Naive thymus-derived CD4-positive, alpha-beta T cell (primary cell): ENCODE results near the gene LEF1. TPM values are rescaled to one million over a fixed set of nuclear protein-coding genes. Genes with fewer than 3 reads are reported as not detected.

Experiments used
- ATAC-seq: fragments of 150-1000 bp; cut with Tn5 transposase; 2 replicates; pipeline ENCODE4 v1.10.0; 2021; ENCODE audit warnings: mild to moderate bottlenecking, moderate library complexity
- CTCF ChIA-PET: fragments of 350-600 bp; sonication (Branson Sonifier 250); formaldehyde crosslinking; loops from one replicate; lab custom pipeline; 2021; ENCODE audit warnings: antibody characterized with exemption; lab: Charles Lee
- POLR2A ChIA-PET: fragments of 350-600 bp; sonication (Branson Sonifier 250); formaldehyde crosslinking; loops from one replicate; lab custom pipeline; 2021; ENCODE audit warnings: antibody characterized with exemption, inconsistent platforms; lab: Charles Lee
- DNase-seq, 9 donors: peaks; one replicate each; pipeline versions ENCODE4 v3.0.0 to v3.0.0-alpha.2; 2020 to 2022; ENCODE audit warnings: mixed read lengths in 1 of 9
- H3K27ac ChIP-seq: one replicate; pipeline ENCODE4 v1.7.0; 2013; ENCODE audit warnings: mild to moderate bottlenecking, low read depth, low read length, moderate library complexity
- H3K27me3 ChIP-seq, 2 donors: one replicate each; pipeline ENCODE4 v1.7.0; 2013; ENCODE audit warnings: low read length in 2 of 2, mild to moderate bottlenecking in 2 of 2, moderate library complexity in 2 of 2; ENCODE audit not compliant: control insufficient read depth in 2 of 2, insufficient read depth in 2 of 2
- H3K36me3 ChIP-seq, 3 experiments: 1 replicate in 2 of 3; 2 replicates in 1 of 3; pipeline ENCODE4 v1.7.0; 2013; ENCODE audit warnings: low read length in 3 of 3, mild to moderate bottlenecking in 3 of 3, moderate library complexity in 1 of 3; ENCODE audit not compliant: insufficient read depth in 3 of 3, control insufficient read depth in 2 of 3
- H3K4me1 ChIP-seq, 2 donors: one replicate each; pipeline ENCODE4 v1.7.0; 2013; ENCODE audit warnings: low read length in 2 of 2, mild to moderate bottlenecking in 2 of 2, moderate library complexity in 1 of 2; ENCODE audit not compliant: control insufficient read depth in 2 of 2, insufficient read depth in 2 of 2
- H3K4me3 ChIP-seq: 2 replicates; pipeline ENCODE4 v1.7.0; 2013; ENCODE audit warnings: mild to moderate bottlenecking, low read length
- H3K9me3 ChIP-seq, 3 experiments: 1 replicate in 2 of 3; 2 replicates in 1 of 3; pipeline ENCODE4 v1.7.0; 2013; ENCODE audit warnings: low read length in 3 of 3; ENCODE audit not compliant: control insufficient read depth in 2 of 3
- H3K27ac Mint-ChIP-seq, 9 donors: one replicate each; pipeline ENCODE4 v1.8.0; 2020 to 2022; ENCODE audit warnings: mixed read lengths in 9 of 9, mild to moderate bottlenecking in 8 of 9, moderate library complexity in 5 of 9, inconsistent platforms in 2 of 9
- H3K27me3 Mint-ChIP-seq, 5 donors: one replicate each; pipeline ENCODE4 v1.8.0; 2021 to 2022; ENCODE audit warnings: mixed read lengths in 5 of 5, mild to moderate bottlenecking in 1 of 5
- H3K36me3 Mint-ChIP-seq, 5 donors: one replicate each; pipeline ENCODE4 v1.8.0; 2020 to 2022; ENCODE audit warnings: mixed read lengths in 5 of 5, mild to moderate bottlenecking in 3 of 5, inconsistent platforms in 1 of 5
- H3K4me1 Mint-ChIP-seq, 7 donors: one replicate each; pipeline ENCODE4 v1.8.0; 2020 to 2022; ENCODE audit warnings: mixed read lengths in 7 of 7, mild to moderate bottlenecking in 3 of 7, inconsistent platforms in 1 of 7
- H3K4me3 Mint-ChIP-seq, 10 donors: one replicate each; pipeline ENCODE4 v1.8.0; 2020 to 2022; ENCODE audit warnings: mild to moderate bottlenecking in 10 of 10, mixed read lengths in 10 of 10, moderate library complexity in 6 of 10, inconsistent platforms in 2 of 10
- H3K9me3 Mint-ChIP-seq, 11 donors: one replicate each; pipeline ENCODE4 v1.8.0; 2020 to 2022; ENCODE audit warnings: mixed read lengths in 11 of 11, mild to moderate bottlenecking in 4 of 11, inconsistent platforms in 1 of 11, moderate library complexity in 1 of 11
- intact Hi-C, 2 donors: fragments of 100-400 bp; cut with micrococcal nuclease; formaldehyde crosslinking; loops; one replicate each; pipeline ENCODE4 v1.15.1; 2023
- polyA plus RNA-seq, 2 donors: library from polyadenylated mRNA; unstranded; fragments of 300-500 nt; fragmentation: Illumina TruSeq; gene quantifications; one replicate each; pipeline ENCODE4 v1.2.3, GENCODE V29; 2021
- total RNA-seq, 6 experiments: library from RNA in 5 of 6; stranded (reverse) in 5 of 6; gene quantifications; 1 replicate in 5 of 6; 2 replicates in 1 of 6; pipeline ENCODE4 v1.2.3 and lab custom pipeline; 2021 to 2026

The LEF1 gene
- total and polyA plus RNA-seq, 7 experiments from 2014 or later, result 270 to 928 (median 674) TPM

GRCh38 chr4:108055787-108056186, 112.9 kb downstream of the LEF1 start:
- H3K27ac ChIP-seq, result peak overlapping the region; percentile 66
- Mint-ChIP-seq H3K4me3 (peak overlapping the region in 5 of 10 donors; percentile 28 to 84 (median 46)), H3K27ac (peak overlapping the region; percentile 1 to 99 (median 92)), H3K27me3 (no peaks in the 10 kb centered on the region), H3K9me3 (peaks cover 0 to 14% (median 0%) of the 10 kb centered on the region in 11 donors), H3K4me1 (peaks cover 45 to 100% (median 95%) of the 10 kb centered on the region in 7 donors), H3K36me3 (peaks cover 18 to 58% (median 39%) of the 10 kb centered on the region in 5 donors)
- no peaks in the 10 kb centered on the region for H3K27me3 ChIP-seq
- intact Hi-C loops, result loop anchor here in 1 of 2 donors (2.0 kb wide), 2 partner anchors 15 to 53 kb away; no protein-coding TSS in a partner anchor
- H3K4me3 ChIP-seq, result no peak overlapping the region
- H3K36me3 ChIP-seq, result peaks cover 10 to 78% (median 29%) of the 10 kb centered on the region in 3 experiments
- H3K4me1 ChIP-seq, result peaks cover 4 to 87% of the 10 kb centered on the region in 2 donors
- CTCF ChIA-PET, result interaction anchor here (1.0 kb wide), 1 partner anchor 71 kb away, joined by 3 read pairs; no protein-coding TSS in a partner anchor
- DNase-seq (no peak), ATAC-seq (no peak)
- POLR2A ChIA-PET, result interaction anchor here (1.0 to 5.7 kb wide), 8 partner anchors 9 to 118 kb away, joined by 3 to 55 read pairs (median 4); no protein-coding TSS in a partner anchor
- no peaks in the 10 kb centered on the region for H3K9me3 ChIP-seq

- intact Hi-C loops, result loop anchor here in 1 of 2 donors (1.0 to 2.0 kb wide), 4 partner anchors 9 to 55 kb away; no protein-coding TSS in a partner anchor
- H3K27ac Mint-ChIP-seq, result peak overlapping the region; percentile 80 to 99 (median 93)
- peak; percentile 66 for ATAC-seq
- H3K4me3 ChIP-seq, result no peak overlapping the region
- H3K27me3 ChIP-seq, result no peaks in the 10 kb centered on the region
- H3K4me1 ChIP-seq, result peaks cover 15 to 85% of the 10 kb centered on the region in 2 donors
- peak in 6 of 9 donors; percentile 55 to 70 (median 64) for DNase-seq
- ChIA-PET CTCF (interaction anchor here (0.9 to 3.5 kb wide), 11 partner anchors 10 to 519 kb away, joined by 3 to 21 read pairs (median 4); no protein-coding TSS in a partner anchor), POLR2A (interaction anchor here (0.6 to 5.7 kb wide), 17 partner anchors 9 to 527 kb away, joined by 3 to 55 read pairs (median 4); no protein-coding TSS in a partner anchor)
- peaks cover 9 to 55% (median 44%) of the 10 kb centered on the region in 5 donors for H3K36me3 Mint-ChIP-seq
- no peaks in the 10 kb centered on the region for H3K9me3 ChIP-seq
- H3K36me3 ChIP-seq, result peaks cover 6 to 65% (median 23%) of the 10 kb centered on the region in 3 experiments
- H3K4me1 Mint-ChIP-seq, result peaks cover 60 to 100% (median 94%) of the 10 kb centered on the region in 7 donors
- H3K27ac ChIP-seq, result peak overlapping the region; percentile 66
- H3K9me3 Mint-ChIP-seq, result peaks cover 0 to 9% (median 0%) of the 10 kb centered on the region in 11 donors
- no peaks in the 10 kb centered on the region for H3K27me3 Mint-ChIP-seq
- H3K4me3 Mint-ChIP-seq, result peak overlapping the region; percentile 11 to 84 (median 54)
These were observed 114.6 kb downstream of the LEF1 start for GRCh38 chr4:108054025-108054638.

- intact Hi-C loops, result loop anchor here in 1 of 2 donors (1.0 kb wide), 1 partner anchor 11 kb away; no protein-coding TSS in a partner anchor
- Mint-ChIP-seq H3K4me1 (peaks cover 56 to 100% (median 94%) of the 10 kb centered on the region in 7 donors), H3K27me3 (no peaks in the 10 kb centered on the region), H3K27ac (peak overlapping the region; percentile 82 to 99 (median 93)), H3K4me3 (peak overlapping the region; percentile 36 to 84 (median 54)), H3K36me3 (peaks cover 14 to 63% (median 49%) of the 10 kb centered on the region in 5 donors), H3K9me3 (peaks cover 0 to 10% (median 0%) of the 10 kb centered on the region in 11 donors)
- no peak for DNase-seq
- Histone ChIP-seq H3K4me3 (no peak overlapping the region), H3K36me3 (peaks cover 6 to 65% (median 30%) of the 10 kb centered on the region in 3 experiments), H3K4me1 (peaks cover 15 to 82% of the 10 kb centered on the region in 2 donors), H3K27me3 (no peaks in the 10 kb centered on the region), H3K27ac (peak overlapping the region; percentile 66), H3K9me3 (no peaks in the 10 kb centered on the region)
- CTCF ChIA-PET, result interaction anchor here (1.0 to 3.5 kb wide), 7 partner anchors 9 to 520 kb away, joined by 3 to 21 read pairs (median 3); no protein-coding TSS in a partner anchor
- ATAC-seq, result no peak
- POLR2A ChIA-PET, result interaction anchor here (0.6 to 5.7 kb wide), 16 partner anchors 12 to 447 kb away, joined by 3 to 55 read pairs (median 4); no protein-coding TSS in a partner anchor
These were observed 115.5 kb downstream of the LEF1 start for GRCh38 chr4:108053251-108053711.

GRCh38 chr4:108052558-108053120, 116.1 kb downstream of the LEF1 start:
- CTCF ChIA-PET, result interaction anchor here (0.7 to 3.5 kb wide), 7 partner anchors 8 to 480 kb away, joined by 3 to 21 read pairs (median 4); no protein-coding TSS in a partner anchor
- peaks cover 6 to 71% (median 33%) of the 10 kb centered on the region in 3 experiments for H3K36me3 ChIP-seq
- Mint-ChIP-seq H3K4me1 (peaks cover 55 to 99% (median 93%) of the 10 kb centered on the region in 7 donors), H3K27ac (peak overlapping the region; percentile 82 to 99 (median 95)), H3K4me3 (peak overlapping the region; percentile 37 to 84 (median 52)), H3K9me3 (peaks cover 0 to 11% (median 0%) of the 10 kb centered on the region in 11 donors), H3K36me3 (peaks cover 14 to 67% (median 53%) of the 10 kb centered on the region in 5 donors), H3K27me3 (no peaks in the 10 kb centered on the region)
- H3K4me1 ChIP-seq, result peaks cover 15 to 83% of the 10 kb centered on the region in 2 donors
- no peak for DNase-seq
- POLR2A ChIA-PET, result interaction anchor here (0.8 to 5.7 kb wide), 13 partner anchors 10 to 108 kb away, joined by 3 to 55 read pairs (median 9); no protein-coding TSS in a partner anchor
- H3K27me3 ChIP-seq, result no peaks in the 10 kb centered on the region
- ATAC-seq, result no peak
- intact Hi-C loops, result loop anchor here in 1 of 2 donors (1.0 kb wide), 1 partner anchor 12 kb away; no protein-coding TSS in a partner anchor
- peak overlapping the region; percentile 66 for H3K27ac ChIP-seq
- no peaks in the 10 kb centered on the region for H3K9me3 ChIP-seq
- no peak overlapping the region for H3K4me3 ChIP-seq

GRCh38 chr4:108051343-108051742, 117.4 kb downstream of the LEF1 start:
- CTCF ChIA-PET, result interaction anchor here (0.5 to 1.1 kb wide), 3 partner anchors 9 to 112 kb away, joined by 3 to 4 read pairs (median 4); no protein-coding TSS in a partner anchor
- Histone ChIP-seq H3K9me3 (no peaks in the 10 kb centered on the region), H3K4me1 (peaks cover 15 to 76% of the 10 kb centered on the region in 2 donors), H3K27me3 (no peaks in the 10 kb centered on the region), H3K27ac (peak overlapping the region; percentile 66), H3K36me3 (peaks cover 6 to 72% (median 36%) of the 10 kb centered on the region in 3 experiments), H3K4me3 (no peak overlapping the region)
- Mint-ChIP-seq H3K4me1 (peaks cover 50 to 97% (median 88%) of the 10 kb centered on the region in 7 donors), H3K27me3 (no peaks in the 10 kb centered on the region), H3K36me3 (peaks cover 14 to 75% (median 54%) of the 10 kb centered on the region in 5 donors), H3K27ac (peak overlapping the region; percentile 91 to 99 (median 97)), H3K4me3 (peak overlapping the region in 8 of 10 donors; percentile 25 to 90 (median 81)), H3K9me3 (peaks cover 0 to 9% (median 0%) of the 10 kb centered on the region in 11 donors)
- ATAC-seq (no peak), DNase-seq (peak in 3 of 9 donors; percentile 10 to 44 (median 28))
- POLR2A ChIA-PET, result interaction anchor here (1.3 to 5.7 kb wide), 3 partner anchors 14 to 94 kb away, joined by 4 to 55 read pairs (median 9); no protein-coding TSS in a partner anchor
- intact Hi-C loops, result loop anchor here in 1 of 2 donors (2.0 kb wide), 1 partner anchor 65 kb away; no protein-coding TSS in a partner anchor
